ENCODE results near the gene ATP4B.

The ATP4B gene

GRCh38 chr13:113611996-113612395 is 46.0 kb downstream of the ATP4B start:
- Mint-ChIP-seq H3K27me3 (no peaks in the 10 kb centered on the region), H3K4me1 (peaks cover 8% of the 10 kb centered on the region), H3K9me3 (no peaks in the 10 kb centered on the region), H3K4me3 (no peak overlapping the region), H3K27ac (no peak overlapping the region), H3K36me3 (peaks cover 4% of the 10 kb centered on the region)

- peaks cover 12% of the 10 kb centered on the region for H3K4me1 Mint-ChIP-seq
- no peaks in the 10 kb centered on the region for H3K27me3 Mint-ChIP-seq
- H3K27ac Mint-ChIP-seq: peak overlapping the region; percentile 10
- H3K9me3 Mint-ChIP-seq: no peaks in the 10 kb centered on the region
- H3K36me3 Mint-ChIP-seq: peaks cover 5% of the 10 kb centered on the region
- H3K4me3 Mint-ChIP-seq: no peak overlapping the region
These were observed 47.7 kb downstream of the ATP4B start for GRCh38 chr13:113610266-113610665.

GRCh38 chr13:113609616-113610015 is 48.4 kb downstream of the ATP4B start:
- H3K27ac Mint-ChIP-seq: no peak overlapping the region
- peaks cover 18% of the 10 kb centered on the region for H3K4me1 Mint-ChIP-seq
- H3K9me3 Mint-ChIP-seq: no peaks in the 10 kb centered on the region
- peaks cover 5% of the 10 kb centered on the region for H3K36me3 Mint-ChIP-seq
- no peaks in the 10 kb centered on the region for H3K27me3 Mint-ChIP-seq
- no peak overlapping the region for H3K4me3 Mint-ChIP-seq

GRCh38 chr13:113608967-113609533 is 48.9 kb downstream of the ATP4B start:
- Mint-ChIP-seq H3K4me1 (peaks cover 18% of the 10 kb centered on the region), H3K36me3 (peaks cover 5% of the 10 kb centered on the region), H3K4me3 (no peak overlapping the region), H3K27ac (no peak overlapping the region), H3K9me3 (no peaks in the 10 kb centered on the region), H3K27me3 (no peaks in the 10 kb centered on the region)

- H3K27me3 Mint-ChIP-seq: no peaks in the 10 kb centered on the region
- H3K9me3 Mint-ChIP-seq: no peaks in the 10 kb centered on the region
- no peak overlapping the region for H3K4me3 Mint-ChIP-seq
- peak overlapping the region; percentile 35 for H3K27ac Mint-ChIP-seq
- H3K4me1 Mint-ChIP-seq: peaks cover 18% of the 10 kb centered on the region
- H3K36me3 Mint-ChIP-seq: peaks cover 5% of the 10 kb centered on the region
These were observed 49.9 kb downstream of the ATP4B start for GRCh38 chr13:113607889-113608635.

- Mint-ChIP-seq H3K36me3 (peaks cover 5% of the 10 kb centered on the region), H3K4me3 (no peak overlapping the region), H3K27me3 (no peaks in the 10 kb centered on the region), H3K27ac (no peak overlapping the region), H3K4me1 (peaks cover 23% of the 10 kb centered on the region), H3K9me3 (no peaks in the 10 kb centered on the region)
These were observed 50.7 kb downstream of the ATP4B start for GRCh38 chr13:113607056-113607888.

GRCh38 chr13:113605866-113606438 is 52.0 kb downstream of the ATP4B start:
- Mint-ChIP-seq H3K36me3 (peaks cover 5% of the 10 kb centered on the region), H3K27me3 (no peaks in the 10 kb centered on the region), H3K4me3 (no peak overlapping the region), H3K9me3 (no peaks in the 10 kb centered on the region), H3K27ac (no peak overlapping the region), H3K4me1 (peaks cover 31% of the 10 kb centered on the region)

- Mint-ChIP-seq H3K4me1 (peaks cover 34% of the 10 kb centered on the region), H3K9me3 (no peaks in the 10 kb centered on the region), H3K27me3 (no peaks in the 10 kb centered on the region), H3K4me3 (no peak overlapping the region), H3K36me3 (peaks cover 5% of the 10 kb centered on the region), H3K27ac (no peak overlapping the region)
These were observed 52.5 kb downstream of the ATP4B start for GRCh38 chr13:113605461-113605860.

GRCh38 chr13:113604186-113604585 is 53.8 kb downstream of the ATP4B start:
- no peaks in the 10 kb centered on the region for H3K27me3 Mint-ChIP-seq
- H3K36me3 Mint-ChIP-seq: peaks cover 7% of the 10 kb centered on the region
- peaks cover 36% of the 10 kb centered on the region for H3K4me1 Mint-ChIP-seq
- H3K4me3 Mint-ChIP-seq: no peak overlapping the region
- H3K9me3 Mint-ChIP-seq: no peaks in the 10 kb centered on the region
- no peak overlapping the region for H3K27ac Mint-ChIP-seq

- Mint-ChIP-seq H3K27ac (no peak overlapping the region), H3K9me3 (no peaks in the 10 kb centered on the region), H3K4me1 (peaks cover 38% of the 10 kb centered on the region), H3K27me3 (no peaks in the 10 kb centered on the region), H3K36me3 (peaks cover 12% of the 10 kb centered on the region), H3K4me3 (no peak overlapping the region)
These were observed 54.8 kb downstream of the ATP4B start for GRCh38 chr13:113603116-113603710.

GRCh38 chr13:113602291-113602988 is 55.6 kb downstream of the ATP4B start:
- Mint-ChIP-seq H3K27ac (peak overlapping the region; percentile 23), H3K36me3 (peaks cover 12% of the 10 kb centered on the region), H3K27me3 (no peaks in the 10 kb centered on the region), H3K4me3 (no peak overlapping the region), H3K4me1 (peaks cover 38% of the 10 kb centered on the region), H3K9me3 (no peaks in the 10 kb centered on the region)

- peaks cover 11% of the 10 kb centered on the region for H3K36me3 Mint-ChIP-seq
- H3K27me3 Mint-ChIP-seq: no peaks in the 10 kb centered on the region
- no peaks in the 10 kb centered on the region for H3K9me3 Mint-ChIP-seq
- H3K27ac Mint-ChIP-seq: no peak overlapping the region
- H3K4me1 Mint-ChIP-seq: peaks cover 35% of the 10 kb centered on the region
- no peak overlapping the region for H3K4me3 Mint-ChIP-seq
These were observed 56.6 kb downstream of the ATP4B start for GRCh38 chr13:113601166-113602070.

- H3K36me3 Mint-ChIP-seq: peaks cover 14% of the 10 kb centered on the region
- no peak overlapping the region for H3K27ac Mint-ChIP-seq
These were observed 58.6 kb downstream of the ATP4B start for GRCh38 chr13:113599391-113599790.

More at GRCh38 chr13:113599391-113599790, 58.6 kb downstream of the ATP4B start:
- peaks cover 27% of the 10 kb centered on the region for H3K4me1 Mint-ChIP-seq
- H3K4me3 Mint-ChIP-seq: no peak overlapping the region
- no peaks in the 10 kb centered on the region for H3K27me3 Mint-ChIP-seq
- no peaks in the 10 kb centered on the region for H3K9me3 Mint-ChIP-seq
